ENCODE results near the gene CLCNKB.

GRCh38 chr1:16031551-16031950 is 12.0 kb upstream of the CLCNKB start:
- TF ChIP-seq POLR2AphosphoS5 (IDR thresholded peaks at IDR 0.05; ENCODE audit: low read depth, low read length) = no peak
- no peak for TF ChIP-seq TAF1 (IDR thresholded peaks at IDR 0.05; ENCODE audit: borderline replicate concordance, insufficient read depth, low read length)
- no peak for TF ChIP-seq FOXP2 (optimal IDR thresholded peaks at IDR 0.05; ENCODE audit: borderline replicate concordance, extremely low read depth, extremely low read length, insufficient read depth)
